CD4-positive, alpha-beta memory T cell (primary cell): Measurements from ENCODE around the gene USP53. TPM values are rescaled to one million over a fixed set of nuclear protein-coding genes. Genes with fewer than 3 reads are reported as not detected.
"Not testable (repeated sequence)": the region's sequence is repeated elsewhere in the genome, so short reads cannot be mapped to it uniquely, and the experiment has no call there.

Source experiments
- CTCF ChIA-PET: fragments of 350-600 bp; sonication (Branson Sonifier 250); formaldehyde crosslinking; loops from one replicate; lab custom pipeline; 2021; ENCODE audit warnings: inconsistent platforms; ENCODE audit not compliant: partially characterized antibody; lab: Charles Lee
- POLR2A ChIA-PET: fragments of 350-600 bp; sonication (Branson Sonifier 250); formaldehyde crosslinking; loops from one replicate; lab custom pipeline; 2021; ENCODE audit not compliant: partially characterized antibody; lab: Charles Lee
- DNase-seq, 5 donors: peaks; one replicate each; pipeline versions ENCODE4 v3.0.0 to v3.0.0-alpha.2; 2020 to 2022; ENCODE audit warnings: mixed read lengths in 1 of 5
- H3K27ac ChIP-seq: one replicate; pipeline ENCODE4 v1.7.0; 2013; ENCODE audit warnings: low read depth, low read length
- H3K27me3 ChIP-seq: 2 replicates; pipeline ENCODE4 v1.7.0; 2013; ENCODE audit warnings: mild to moderate bottlenecking, low read length, moderate library complexity; ENCODE audit not compliant: insufficient read depth
- H3K36me3 ChIP-seq: 2 replicates; pipeline ENCODE4 v1.7.0; 2013; ENCODE audit warnings: mild to moderate bottlenecking, low read length, moderate library complexity; ENCODE audit not compliant: insufficient read depth
- H3K4me1 ChIP-seq: 2 replicates; pipeline ENCODE4 v1.7.0; 2013; ENCODE audit warnings: mild to moderate bottlenecking, low read length, moderate library complexity; ENCODE audit not compliant: insufficient read depth
- H3K4me3 ChIP-seq, 2 donors: one replicate each; pipeline ENCODE4 v1.7.0; 2013; ENCODE audit warnings: low read length in 2 of 2, mild to moderate bottlenecking in 1 of 2
- H3K9me3 ChIP-seq, 2 donors: one replicate each; pipeline ENCODE4 v1.7.0; 2013; ENCODE audit warnings: low read length in 2 of 2, control low read depth in 1 of 2; ENCODE audit not compliant: control insufficient read depth in 1 of 2
- H3K27ac Mint-ChIP-seq, 7 donors: one replicate each; pipeline ENCODE4 v1.8.0; 2020 to 2021; ENCODE audit warnings: mixed read lengths in 7 of 7, mild to moderate bottlenecking in 6 of 7, inconsistent platforms in 3 of 7, moderate library complexity in 3 of 7
- H3K27me3 Mint-ChIP-seq, 2 donors: one replicate each; pipeline ENCODE4 v1.8.0; 2020 to 2021; ENCODE audit warnings: mixed read lengths in 2 of 2
- H3K36me3 Mint-ChIP-seq, 2 donors: one replicate each; pipeline ENCODE4 v1.8.0; 2020 to 2021; ENCODE audit warnings: mixed read lengths in 2 of 2, inconsistent platforms in 1 of 2, mild to moderate bottlenecking in 1 of 2
- H3K4me1 Mint-ChIP-seq, 4 donors: one replicate each; pipeline ENCODE4 v1.8.0; 2020 to 2021; ENCODE audit warnings: mixed read lengths in 4 of 4, mild to moderate bottlenecking in 1 of 4
- H3K4me3 Mint-ChIP-seq, 8 donors: one replicate each; pipeline ENCODE4 v1.8.0; 2020 to 2021; ENCODE audit warnings: mixed read lengths in 8 of 8, mild to moderate bottlenecking in 7 of 8, moderate library complexity in 6 of 8, inconsistent platforms in 3 of 8
- H3K9me3 Mint-ChIP-seq, 8 donors: one replicate each; pipeline ENCODE4 v1.8.0; 2020 to 2021; ENCODE audit warnings: mixed read lengths in 8 of 8, mild to moderate bottlenecking in 5 of 8, inconsistent platforms in 3 of 8, moderate library complexity in 1 of 8
- intact Hi-C: fragments of 100-400 bp; cut with micrococcal nuclease; formaldehyde crosslinking; loops from one replicate; pipeline ENCODE4 v1.15.1; 2023
- polyA plus RNA-seq, 2 donors: library from polyadenylated mRNA; unstranded; fragments of 300-500 nt; fragmentation: Illumina TruSeq; gene quantifications; one replicate each; pipeline ENCODE4 v1.2.3, GENCODE V29; 2021
- total RNA-seq, 2 experiments: library from RNA; stranded (reverse); gene quantifications; one replicate each; pipeline ENCODE4 v1.2.3, GENCODE V29; 2021

USP53 gene
- total and polyA plus RNA-seq, 4 experiments from 2014 or later, result 5.3 to 28.9 (median 21.4) TPM

GRCh38 chr4:119279945-119280344, 67.4 kb downstream of the USP53 start:
- intact Hi-C loops, H3K4me3 ChIP-seq, H3K9me3 Mint-ChIP-seq, H3K27ac ChIP-seq, H3K36me3 ChIP-seq, DNase-seq, H3K9me3 ChIP-seq, H3K27me3 Mint-ChIP-seq, H3K27me3 ChIP-seq: not testable (repeated sequence)
- POLR2A ChIA-PET, result interaction anchor here (0.7 kb wide), 1 partner anchor 48 kb away, joined by 4 read pairs; no protein-coding TSS in a partner anchor
- Mint-ChIP-seq H3K4me3 (peak overlapping the region in 4 of 8 donors; percentile 2 to 65 (median 13)), H3K36me3 (peaks cover 7 to 11% of the 10 kb centered on the region in 2 donors), H3K4me1 (peaks cover 29 to 39% (median 32%) of the 10 kb centered on the region in 4 donors), H3K27ac (peak overlapping the region in 1 of 7 donors; percentile 12)
- peaks cover 22% of the 10 kb centered on the region for H3K4me1 ChIP-seq
- CTCF ChIA-PET, result interaction anchor here (1.0 to 1.7 kb wide), 3 partner anchors 21 to 238 kb away, joined by 4 to 5 read pairs (median 4); a partner anchor contains a TSS

DNA sequence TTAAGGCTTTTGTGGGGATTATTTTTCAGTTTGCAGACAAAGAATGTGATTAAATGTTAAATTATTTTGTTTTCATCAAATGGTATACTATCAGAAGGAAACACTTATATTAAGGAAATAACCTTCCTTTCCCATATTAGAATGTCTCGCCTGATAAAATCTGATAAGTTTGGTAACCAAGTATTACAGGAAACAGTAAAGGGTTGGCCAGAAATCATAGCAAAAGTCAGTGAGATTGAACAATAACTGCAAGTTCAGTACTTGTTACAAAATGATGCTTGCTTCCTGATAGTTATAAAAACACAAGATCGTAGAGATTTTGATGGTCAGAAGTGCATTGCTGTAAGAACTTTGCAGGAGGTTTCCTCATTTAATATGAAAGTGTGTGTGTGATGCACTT, 68.9 kb downstream of the USP53 start:
- no peaks in the 10 kb centered on the region for H3K27me3 Mint-ChIP-seq

GRCh38 chr4:119284876-119285780, 72.6 kb downstream of the USP53 start:
- H3K27me3 Mint-ChIP-seq, result no peaks in the 10 kb centered on the region
- peak in 3 of 5 donors; percentile 9 to 32 (median 15) for DNase-seq
- intact Hi-C loops, result loop anchor here (5.0 kb wide), 2 partner anchors 73 to 303 kb away; partner anchors contain the start of gene USP53
- H3K27ac ChIP-seq, result peak overlapping the region; percentile 40
- POLR2A ChIA-PET, result interaction anchor here (0.6 to 1.5 kb wide), 2 partner anchors 72 to 197 kb away, joined by 4 read pairs; partner anchors contain the start of gene USP53
- peak overlapping the region; percentile 1 to 89 (median 64) for H3K4me3 Mint-ChIP-seq
- H3K4me3 ChIP-seq, result no peak overlapping the region
- H3K36me3 ChIP-seq, result no peaks in the 10 kb centered on the region
- CTCF ChIA-PET, result interaction anchor here (1.3 to 2.6 kb wide), 2 partner anchors 198 to 244 kb away, joined by 6 to 24 read pairs; no protein-coding TSS in a partner anchor
- H3K9me3 ChIP-seq, result no peaks in the 10 kb centered on the region
- peaks cover 32 to 38% (median 34%) of the 10 kb centered on the region in 4 donors for H3K4me1 Mint-ChIP-seq
- H3K36me3 Mint-ChIP-seq, result peaks cover 6 to 8% of the 10 kb centered on the region in 2 donors
- H3K27ac Mint-ChIP-seq, result peak overlapping the region in 6 of 7 donors; percentile 31 to 79 (median 76)
- H3K4me1 ChIP-seq, result peaks cover 30% of the 10 kb centered on the region
- H3K9me3 Mint-ChIP-seq, result no peaks in the 10 kb centered on the region
- H3K27me3 ChIP-seq, result no peaks in the 10 kb centered on the region

More for the DNA sequence above, 68.9 kb downstream of the USP53 start:
- H3K9me3 Mint-ChIP-seq, result no peaks in the 10 kb centered on the region
- peaks cover 35 to 43% (median 36%) of the 10 kb centered on the region in 4 donors for H3K4me1 Mint-ChIP-seq
- POLR2A ChIA-PET, result interaction anchor here (1.0 kb wide), 1 partner anchor 18 kb away, joined by 5 read pairs; no protein-coding TSS in a partner anchor
- Histone ChIP-seq H3K36me3 (no peaks in the 10 kb centered on the region), H3K27ac (no peak overlapping the region), H3K4me3 (no peak overlapping the region), H3K27me3 (no peaks in the 10 kb centered on the region), H3K4me1 (peaks cover 30% of the 10 kb centered on the region), H3K9me3 (no peaks in the 10 kb centered on the region)
- CTCF ChIA-PET, result interaction anchor here (1.0 to 1.7 kb wide), 2 partner anchors 19 to 194 kb away, joined by 4 to 5 read pairs; a partner anchor contains a TSS
- H3K4me3 Mint-ChIP-seq, result peak overlapping the region in 2 of 8 donors; percentile 4 to 40
- peaks cover 7 to 11% of the 10 kb centered on the region in 2 donors for H3K36me3 Mint-ChIP-seq
- H3K27ac Mint-ChIP-seq, result peak overlapping the region; percentile 3 to 72 (median 45)
- no peak for DNase-seq
- intact Hi-C loops, result no loop called here

GRCh38 chr4:119286377-119287002, 74.0 kb downstream of the USP53 start:
- ChIA-PET CTCF (interaction anchor here (0.8 to 1.1 kb wide), 5 partner anchors 11 to 245 kb away, joined by 3 to 17 read pairs (median 4); no protein-coding TSS in a partner anchor), POLR2A (interaction anchor here (1.0 kb wide), 1 partner anchor 14 kb away, joined by 3 read pairs; a partner anchor contains a TSS)
- intact Hi-C loops, result loop anchor here (1.0 to 5.0 kb wide), 3 partner anchors 74 to 304 kb away; partner anchors contain the start of gene USP53
- Mint-ChIP-seq H3K36me3 (peaks cover 0 to 6% of the 10 kb centered on the region in 2 donors), H3K27me3 (no peaks in the 10 kb centered on the region), H3K4me1 (peaks cover 18 to 24% (median 22%) of the 10 kb centered on the region in 4 donors), H3K4me3 (no peak overlapping the region), H3K27ac (peak overlapping the region in 1 of 7 donors; percentile 22), H3K9me3 (no peaks in the 10 kb centered on the region)
- Histone ChIP-seq H3K4me1 (peaks cover 19% of the 10 kb centered on the region), H3K9me3 (no peaks in the 10 kb centered on the region), H3K36me3 (peaks cover 3% of the 10 kb centered on the region), H3K4me3 (no peak overlapping the region), H3K27me3 (no peaks in the 10 kb centered on the region), H3K27ac (no peak overlapping the region)
- peak in 4 of 5 donors; percentile 35 to 50 (median 48) for DNase-seq

DNA sequence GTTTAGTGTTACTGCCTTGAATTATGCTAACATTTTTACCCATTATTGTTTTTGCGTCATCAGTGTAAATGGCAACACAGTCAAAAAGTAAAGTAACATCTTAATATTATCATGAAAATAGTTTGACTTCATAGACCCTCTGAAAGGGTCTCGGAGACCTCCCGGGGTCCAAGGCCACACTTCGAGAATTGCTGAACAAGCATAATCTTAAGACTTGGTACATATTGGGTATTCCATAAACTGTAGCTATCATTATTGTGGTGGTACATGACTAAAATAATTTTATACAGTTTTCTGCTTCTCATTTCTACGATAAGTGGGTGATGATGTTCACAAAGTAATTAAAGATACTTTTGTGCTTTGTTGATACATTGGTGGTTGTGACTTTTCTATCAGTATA, 76.8 kb downstream of the USP53 start:
- Histone ChIP-seq H3K27me3 (no peaks in the 10 kb centered on the region), H3K4me1 (peaks cover 15% of the 10 kb centered on the region), H3K4me3 (no peak overlapping the region), H3K9me3 (no peaks in the 10 kb centered on the region), H3K36me3 (peaks cover 10% of the 10 kb centered on the region), H3K27ac (no peak overlapping the region)
- peaks cover 6 to 10% (median 8%) of the 10 kb centered on the region in 4 donors for H3K4me1 Mint-ChIP-seq
- no peak for DNase-seq
- ChIA-PET POLR2A (interaction anchor here (0.9 to 1.4 kb wide), 2 partner anchors 11 to 51 kb away, joined by 3 to 5 read pairs; a partner anchor contains a TSS), CTCF (interaction anchor here (2.0 to 4.5 kb wide), 2 partner anchors 11 to 248 kb away, joined by 8 to 35 read pairs; a partner anchor contains a TSS)
- no peak overlapping the region for H3K27ac Mint-ChIP-seq
- H3K9me3 Mint-ChIP-seq, result no peaks in the 10 kb centered on the region
- H3K27me3 Mint-ChIP-seq, result no peaks in the 10 kb centered on the region
- intact Hi-C loops, result loop anchor here (5.0 kb wide), 2 partner anchors 77 to 307 kb away; partner anchors contain the start of gene USP53
- no peak overlapping the region for H3K4me3 Mint-ChIP-seq
- peaks cover 11 to 14% of the 10 kb centered on the region in 2 donors for H3K36me3 Mint-ChIP-seq

- Mint-ChIP-seq H3K9me3 (no peaks in the 10 kb centered on the region), H3K27me3 (no peaks in the 10 kb centered on the region), H3K36me3 (peaks cover 11 to 14% of the 10 kb centered on the region in 2 donors), H3K4me1 (peaks cover 0 to 3% (median under 1%) of the 10 kb centered on the region in 4 donors), H3K27ac (no peak overlapping the region), H3K4me3 (no peak overlapping the region)
- DNase-seq, result no peak
- Histone ChIP-seq H3K36me3 (peaks cover 10% of the 10 kb centered on the region), H3K4me3 (no peak overlapping the region), H3K9me3 (no peaks in the 10 kb centered on the region), H3K27ac (no peak overlapping the region), H3K4me1 (peaks cover 2% of the 10 kb centered on the region), H3K27me3 (no peaks in the 10 kb centered on the region)
- POLR2A ChIA-PET, result interaction anchor here (1.4 to 1.5 kb wide), 2 partner anchors 9 to 164 kb away, joined by 3 to 5 read pairs; a partner anchor contains a TSS
- intact Hi-C loops, result no loop called here
- CTCF ChIA-PET, result interaction anchor here (1.2 to 4.5 kb wide), 3 partner anchors 9 to 249 kb away, joined by 3 to 35 read pairs (median 8); a partner anchor contains a TSS
These were observed 78.1 kb downstream of the USP53 start for GRCh38 chr4:119290598-119290997.
